GM18951 (cell line): ENCODE measurements around the gene BORA.
A peak's percentile ranks its signal among the peaks of the same experiment; 100 is the strongest.
"Not testable (repeated sequence)": the region's sequence is repeated elsewhere in the genome, so short reads cannot be mapped to it uniquely, and the experiment has no call there.

Source experiments
- POLR2A ChIP-seq: IDR thresholded peaks from 4 replicates; pipeline ENCODE4 v1.6.1; 2011; ENCODE audit warnings: mild to moderate bottlenecking; ENCODE audit not compliant: insufficient read length, insufficient read depth; ENCODE audit errors: extremely low read depth
- in situ Hi-C: fragments of 300-500 bp; cut with MboI; formaldehyde crosslinking; loops from one replicate; pipeline ENCODE4 v1.12.0; 2022; ENCODE audit warnings: low sequenced_read_pairs, mixed read lengths, inconsistent platforms; ENCODE audit not compliant: unreplicated experiment

BORA gene

GRCh38 chr13:72727417-72728289, at the start of gene BORA, which contains the start of gene MZT1:
Gene BORA, plus strand, starts transcription at chr13:72727923. Its CDS starts 1,018 bp downstream, at chr13:72728941.
Gene MZT1, minus strand, starts transcription at chr13:72727629. Its CDS starts 27 bp downstream, at chr13:72727602.
- TF ChIP-seq POLR2A = peak; percentile 75
- in situ Hi-C loops = no loop called here

- no peak for TF ChIP-seq POLR2A
- in situ Hi-C loops = no loop called here
Measured at GRCh38 chr13:72678312-72678711, 49.4 kb upstream of the BORA start.

GRCh38 chr13:72680353-72680752, 47.4 kb upstream of the BORA start:
- in situ Hi-C loops = no loop called here
- no peak for TF ChIP-seq POLR2A

DNA sequence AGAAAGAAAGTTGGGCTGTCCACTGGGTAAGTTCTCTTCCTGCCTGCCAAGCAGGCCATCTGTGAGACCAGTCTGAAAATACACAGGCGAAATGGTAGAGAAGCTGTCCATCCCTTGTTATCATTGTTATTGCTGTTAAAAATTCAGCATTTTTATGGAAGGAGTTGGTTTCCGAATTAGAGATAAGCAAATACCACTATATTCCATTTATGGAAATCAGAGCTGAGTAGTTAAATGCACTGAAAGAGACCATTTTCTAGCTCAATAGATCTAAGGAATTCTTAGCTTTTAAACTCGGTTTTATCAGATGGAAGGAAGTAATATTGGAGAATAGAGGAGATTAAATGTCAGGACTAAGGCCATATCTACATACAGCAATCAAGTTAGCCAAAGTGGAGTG, 41.0 kb upstream of the BORA start:
- TF ChIP-seq POLR2A = no peak

GRCh38 chr13:72689181-72689696, 38.5 kb upstream of the BORA start:
- TF ChIP-seq POLR2A = no peak
- in situ Hi-C loops = no loop called here

More for the DNA sequence above, 41.0 kb upstream of the BORA start:
- in situ Hi-C loops = no loop called here

GRCh38 chr13:72692884-72693514, 34.7 kb upstream of the BORA start:
- TF ChIP-seq POLR2A = no peak
- in situ Hi-C loops = no loop called here

DNA sequence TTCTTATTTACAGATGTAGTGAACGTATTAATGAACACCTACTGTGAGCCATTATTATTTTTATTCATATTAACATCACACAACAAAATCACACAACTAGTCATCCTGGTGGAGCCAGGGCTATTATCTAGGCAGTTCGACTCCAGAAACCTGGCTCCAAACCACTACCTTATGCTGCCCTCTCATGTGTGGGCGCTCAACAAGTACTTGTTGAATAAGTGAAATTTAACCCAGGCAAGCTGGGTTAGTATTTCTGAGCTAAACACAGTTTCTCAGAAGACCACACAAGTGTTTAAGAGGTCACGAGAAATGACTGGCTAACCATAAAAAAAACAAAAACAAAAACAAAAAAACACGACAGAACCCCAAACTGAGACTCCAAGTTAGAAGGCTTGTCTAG, 33.9 kb upstream of the BORA start:
- in situ Hi-C loops = no loop called here
- no peak for TF ChIP-seq POLR2A

- no peak for TF ChIP-seq POLR2A
- in situ Hi-C loops = no loop called here
Measured at GRCh38 chr13:72694314-72694713, 33.4 kb upstream of the BORA start.

- no peak for TF ChIP-seq POLR2A
- in situ Hi-C loops = no loop called here
Measured at GRCh38 chr13:72696579-72696978, 31.1 kb upstream of the BORA start.

DNA sequence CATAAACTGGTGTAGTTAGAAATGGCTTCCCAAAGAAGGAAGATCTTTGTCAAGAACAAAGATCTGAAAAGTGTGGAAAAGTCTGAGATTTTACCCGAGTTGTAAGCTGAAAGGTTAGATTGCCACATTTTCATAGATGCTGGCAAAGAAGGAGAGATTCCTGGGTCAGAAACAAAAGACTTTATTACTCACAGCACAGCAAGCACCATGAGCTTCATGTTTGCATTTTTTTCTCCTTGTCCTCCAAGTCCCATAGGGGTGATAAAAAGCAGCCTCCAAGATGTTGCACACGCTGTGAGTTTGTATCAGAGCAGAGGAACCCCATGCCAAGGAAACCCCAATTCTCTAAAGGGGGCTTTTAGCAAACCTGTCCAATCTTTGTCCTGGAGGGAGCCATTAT, 29.6 kb upstream of the BORA start:
- in situ Hi-C loops = no loop called here

GRCh38 chr13:72700509-72700908, 27.2 kb upstream of the BORA start:
- in situ Hi-C loops = no loop called here
- TF ChIP-seq POLR2A = no peak

More for the DNA sequence above, 29.6 kb upstream of the BORA start:
- no peak for TF ChIP-seq POLR2A

- in situ Hi-C loops = no loop called here
- TF ChIP-seq POLR2A = no peak
Measured at GRCh38 chr13:72716776-72717175, 10.9 kb upstream of the BORA start.

GRCh38 chr13:72726185-72726584, 1.5 kb upstream of the BORA start:
- in situ Hi-C loops = not testable (repeated sequence)
